DOHH2 (cell line): ENCODE data around the gene ABHD14A.

Experiments
- H3F3A ChIP-seq: fragments of 200-600 bp; sonication (generic), shearing (Covaris generic); 2 replicates; pipeline ENCODE4 v1.6.0; 2016; ENCODE audit warnings: antibody characterized with exemption, mild to moderate bottlenecking; ENCODE audit not compliant: control insufficient read depth, insufficient read depth
- H3K27ac ChIP-seq: fragments of 200-600 bp; sonication (generic); 2 replicates; pipeline ENCODE4 v1.5.1; 2014; ENCODE audit warnings: low read depth, mild to moderate bottlenecking, low read length, moderate library complexity
- H3K27me3 ChIP-seq: fragments of 200-600 bp; sonication (generic); 2 replicates; pipeline ENCODE4 v1.6.1; 2014; ENCODE audit warnings: mild to moderate bottlenecking, low read length, mixed read lengths; ENCODE audit not compliant: control insufficient read depth
- H3K36me3 ChIP-seq: fragments of 200-600 bp; sonication (generic); 2 replicates; pipeline ENCODE4 v1.6.1; 2014; ENCODE audit warnings: mild to moderate bottlenecking, low read length, moderate library complexity, mixed read lengths; ENCODE audit not compliant: control insufficient read depth
- H3K4me1 ChIP-seq: fragments of 200-600 bp; sonication (generic); 2 replicates; pipeline ENCODE4 v1.6.1; 2014; ENCODE audit warnings: mild to moderate bottlenecking, low read length, mixed read lengths; ENCODE audit not compliant: control insufficient read depth
- H3K4me2 ChIP-seq: fragments of 200-600 bp; sonication (generic); 2 replicates; pipeline ENCODE4 v1.6.0; 2014; ENCODE audit warnings: mild to moderate bottlenecking, low read length, moderate library complexity
- H3K4me3 ChIP-seq: fragments of 200-600 bp; sonication (generic); 2 replicates; pipeline ENCODE4 v1.5.1; 2014; ENCODE audit warnings: mild to moderate bottlenecking, low read length, mixed read lengths
- H3K79me2 ChIP-seq: fragments of 200-600 bp; sonication (generic); 2 replicates; pipeline ENCODE4 v1.6.1; 2014; ENCODE audit warnings: mild to moderate bottlenecking, low read length, mixed read lengths; ENCODE audit not compliant: control insufficient read depth
- H3K9me2 ChIP-seq: fragments of 200-600 bp; sonication (generic); replicated peaks from 2 replicates; pipeline ENCODE4 v1.6.1; 2014; ENCODE audit warnings: mild to moderate bottlenecking, low read length, mixed read lengths; ENCODE audit not compliant: control insufficient read depth
- H3K9me3 ChIP-seq: fragments of 200-600 bp; sonication (generic); 2 replicates; pipeline ENCODE4 v1.6.1; 2014; ENCODE audit warnings: antibody characterized with exemption, low read length, mixed read lengths; ENCODE audit not compliant: control insufficient read depth, insufficient read depth
- H4K20me1 ChIP-seq: fragments of 200-600 bp; sonication (generic); 2 replicates; pipeline ENCODE4 v1.6.0; 2014; ENCODE audit warnings: low read depth, mild to moderate bottlenecking, antibody characterized with exemption, low read length, moderate library complexity; ENCODE audit not compliant: control insufficient read depth, insufficient read depth
- EZH2phosphoT487 ChIP-seq: fragments of 200-600 bp; sonication (generic); IDR thresholded peaks from 2 replicates; pipeline ENCODE4 v1.6.1; 2017; ENCODE audit warnings: borderline replicate concordance, mild to moderate bottlenecking, antibody characterized with exemption, low read length, moderate library complexity, mixed read lengths
- TF ChIP-seq, protein P1 (sequence below): fragments of 200-600 bp; sonication (generic); IDR thresholded peaks from one replicate; pipeline ENCODE4 v1.5.1; 2014; ENCODE audit warnings: antibody characterized with exemption, mild to moderate bottlenecking, low read depth, low read length; ENCODE audit not compliant: poor library complexity, severe bottlenecking

ABHD14A gene

DNA sequence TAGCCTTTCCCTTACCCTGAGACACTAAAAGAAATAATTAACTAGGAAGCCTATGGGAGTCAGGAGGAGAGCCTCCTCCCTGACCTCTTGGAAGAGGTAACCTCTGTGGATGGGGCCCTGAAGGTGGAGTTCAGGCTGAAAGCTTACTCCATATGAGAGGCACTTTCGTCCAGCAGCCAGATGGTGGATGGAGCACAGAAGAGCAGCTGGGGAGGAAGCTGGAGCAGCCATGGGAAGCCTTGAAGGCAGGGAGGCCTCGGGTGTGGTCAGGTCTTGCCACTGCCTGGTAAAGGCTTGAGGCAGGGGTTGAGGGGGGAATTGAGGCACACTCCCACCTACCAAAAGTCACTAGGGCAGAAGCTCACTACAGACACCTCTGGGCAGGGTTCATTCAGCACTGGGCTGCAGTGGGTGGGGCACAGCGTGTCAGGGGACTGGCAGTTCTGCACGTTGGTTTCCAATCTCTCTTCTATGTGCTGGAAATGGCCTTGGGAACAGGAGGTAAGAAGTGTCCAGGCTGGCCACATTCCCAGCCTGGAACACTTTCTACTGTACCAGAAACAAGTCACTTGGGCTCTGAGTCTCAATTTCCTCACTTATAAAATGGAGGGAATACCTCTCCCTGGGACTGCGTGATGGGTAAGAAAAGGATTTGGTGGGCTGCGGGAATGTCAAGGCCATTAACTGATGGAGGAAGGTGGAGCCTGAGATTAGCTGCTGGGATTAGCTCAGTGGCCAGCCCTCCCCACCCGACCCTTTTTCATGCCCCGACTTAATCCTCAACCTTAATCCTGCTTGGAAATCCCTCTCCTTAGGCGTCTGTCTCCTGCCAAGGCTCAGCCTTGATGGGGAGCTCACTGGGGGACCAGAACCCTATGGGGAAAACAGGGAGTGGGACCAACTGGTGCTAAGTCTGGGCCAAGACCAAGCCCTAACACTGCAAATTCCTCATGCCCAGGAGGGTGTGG is 13.0 kb upstream of the ABHD14A start:
- Histone ChIP-seq H3K9me3 (no peaks in the 10 kb centered on the region), H3K9me2 (no peaks in the 10 kb centered on the region), H3K4me1 (peaks cover 3% of the 10 kb centered on the region; the same call in 1 of the 2 replicates), H3K36me3 (no peaks in the 10 kb centered on the region), H3K79me2 (no peaks in the 10 kb centered on the region), H3F3A (no peaks in the 10 kb centered on the region), H4K20me1 (no peaks in the 10 kb centered on the region), H3K4me2 (no peak overlapping the region), H3K27me3 (peaks cover 32% of the 10 kb centered on the region), H3K4me3 (no peak overlapping the region), H3K27ac (no peak overlapping the region)
- TF ChIP-seq, protein P1, sequence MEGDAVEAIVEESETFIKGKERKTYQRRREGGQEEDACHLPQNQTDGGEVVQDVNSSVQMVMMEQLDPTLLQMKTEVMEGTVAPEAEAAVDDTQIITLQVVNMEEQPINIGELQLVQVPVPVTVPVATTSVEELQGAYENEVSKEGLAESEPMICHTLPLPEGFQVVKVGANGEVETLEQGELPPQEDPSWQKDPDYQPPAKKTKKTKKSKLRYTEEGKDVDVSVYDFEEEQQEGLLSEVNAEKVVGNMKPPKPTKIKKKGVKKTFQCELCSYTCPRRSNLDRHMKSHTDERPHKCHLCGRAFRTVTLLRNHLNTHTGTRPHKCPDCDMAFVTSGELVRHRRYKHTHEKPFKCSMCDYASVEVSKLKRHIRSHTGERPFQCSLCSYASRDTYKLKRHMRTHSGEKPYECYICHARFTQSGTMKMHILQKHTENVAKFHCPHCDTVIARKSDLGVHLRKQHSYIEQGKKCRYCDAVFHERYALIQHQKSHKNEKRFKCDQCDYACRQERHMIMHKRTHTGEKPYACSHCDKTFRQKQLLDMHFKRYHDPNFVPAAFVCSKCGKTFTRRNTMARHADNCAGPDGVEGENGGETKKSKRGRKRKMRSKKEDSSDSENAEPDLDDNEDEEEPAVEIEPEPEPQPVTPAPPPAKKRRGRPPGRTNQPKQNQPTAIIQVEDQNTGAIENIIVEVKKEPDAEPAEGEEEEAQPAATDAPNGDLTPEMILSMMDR: no peak
- no peak for TF ChIP-seq EZH2phosphoT487

DNA sequence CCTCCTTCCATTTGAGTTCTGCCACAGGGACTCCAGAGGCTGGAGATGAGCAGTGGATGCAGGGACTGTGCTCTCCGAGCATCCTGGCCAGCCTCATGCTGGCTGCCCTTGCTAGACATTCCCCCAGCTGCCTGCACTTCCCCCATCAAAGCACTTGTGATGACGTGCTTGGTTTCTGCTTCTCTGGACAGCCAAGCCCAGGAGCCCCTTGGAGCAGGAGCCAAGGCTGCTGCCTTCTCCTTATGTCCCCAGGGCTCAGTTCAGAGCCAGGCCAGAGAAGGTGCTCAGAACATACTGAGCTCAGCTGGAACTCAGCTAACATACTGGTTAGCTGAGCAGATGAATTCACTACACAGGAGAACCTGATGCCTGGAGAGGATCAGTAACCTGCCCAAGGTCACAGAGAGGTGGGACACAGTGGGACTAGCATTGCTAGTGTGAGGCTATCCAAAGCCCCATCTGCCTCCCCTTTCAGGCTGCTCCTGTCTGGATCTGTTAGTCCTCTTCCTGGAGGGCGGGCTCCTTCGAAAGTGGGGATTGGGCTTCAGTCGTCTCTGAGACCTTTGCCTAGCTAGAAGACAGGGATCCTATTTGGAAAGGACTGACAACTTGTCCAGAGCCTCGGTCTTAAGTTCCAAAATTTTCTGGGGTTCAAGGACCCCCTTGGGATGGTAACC is 11.9 kb upstream of the ABHD14A start:
- Histone ChIP-seq H3K27ac (no peak overlapping the region), H3K27me3 (peaks cover 37% of the 10 kb centered on the region), H4K20me1 (no peaks in the 10 kb centered on the region), H3K4me2 (no peak overlapping the region), H3K9me2 (no peaks in the 10 kb centered on the region), H3K9me3 (no peaks in the 10 kb centered on the region), H3K36me3 (no peaks in the 10 kb centered on the region), H3F3A (no peaks in the 10 kb centered on the region), H3K4me1 (peaks cover 8% of the 10 kb centered on the region), H3K4me3 (no peak overlapping the region), H3K79me2 (no peaks in the 10 kb centered on the region)
- TF ChIP-seq, protein P1: no peak
- TF ChIP-seq EZH2phosphoT487: no peak

DNA sequence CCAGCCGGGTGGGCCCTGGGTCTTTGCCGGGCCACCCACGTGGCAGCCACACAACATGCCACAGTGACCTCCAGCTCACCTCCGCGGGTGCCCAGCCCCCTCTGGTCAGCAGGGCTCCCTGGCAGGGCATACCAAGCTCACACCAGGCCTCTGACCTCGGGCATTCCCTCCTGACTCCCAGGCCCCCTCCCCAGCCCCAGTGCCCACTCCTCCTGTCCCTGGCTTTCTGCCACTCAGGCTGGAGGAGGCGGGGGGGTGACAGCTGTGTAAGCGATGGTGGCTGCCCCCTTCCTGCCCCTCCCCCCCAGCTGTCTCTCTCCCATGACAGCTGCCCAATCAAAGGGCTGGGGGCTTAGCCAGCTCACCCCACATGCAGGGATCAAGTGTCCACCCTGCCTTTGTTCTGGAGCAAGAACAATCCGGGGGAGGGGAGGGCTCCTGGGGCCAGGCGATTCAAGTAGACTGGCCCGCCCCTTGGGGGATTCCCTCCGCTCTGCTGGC is 10.9 kb upstream of the ABHD14A start:
- H3K4me1 ChIP-seq: peaks cover 15% of the 10 kb centered on the region
- H3K79me2 ChIP-seq: no peaks in the 10 kb centered on the region
- H3K27ac ChIP-seq: no peak overlapping the region
- no peaks in the 10 kb centered on the region for H3K36me3 ChIP-seq
- H3K9me3 ChIP-seq: no peaks in the 10 kb centered on the region
- H3F3A ChIP-seq: 0 out of 2 replicates have a peak, but pooled peaks cover 5% of the 10 kb centered on the region
- H3K4me3 ChIP-seq: no peak overlapping the region
- H3K27me3 ChIP-seq: peaks cover 38% of the 10 kb centered on the region
- no peak overlapping the region for H3K4me2 ChIP-seq
- no peaks in the 10 kb centered on the region for H3K9me2 ChIP-seq
- H4K20me1 ChIP-seq: no peaks in the 10 kb centered on the region; the same call in 1 of the 2 replicates
- no peak for TF ChIP-seq EZH2phosphoT487
- TF ChIP-seq, protein P1: no peak
